NCI-H2081 treated with DMSO at 0.1 percent for 48 hours (cell line): ENCODE data around the gene EPO.
A peak's percentile ranks its signal among the peaks of the same experiment; 100 is the strongest.
"Not testable (repeated sequence)": the region's sequence is repeated elsewhere in the genome, so short reads cannot be mapped to it uniquely, and the experiment has no call there.

Source experiments
- DNase-seq: peaks from one replicate; lab custom pipeline; 2025; lab: John Stamatoyannopoulos, UW

Gene EPO

DNA sequence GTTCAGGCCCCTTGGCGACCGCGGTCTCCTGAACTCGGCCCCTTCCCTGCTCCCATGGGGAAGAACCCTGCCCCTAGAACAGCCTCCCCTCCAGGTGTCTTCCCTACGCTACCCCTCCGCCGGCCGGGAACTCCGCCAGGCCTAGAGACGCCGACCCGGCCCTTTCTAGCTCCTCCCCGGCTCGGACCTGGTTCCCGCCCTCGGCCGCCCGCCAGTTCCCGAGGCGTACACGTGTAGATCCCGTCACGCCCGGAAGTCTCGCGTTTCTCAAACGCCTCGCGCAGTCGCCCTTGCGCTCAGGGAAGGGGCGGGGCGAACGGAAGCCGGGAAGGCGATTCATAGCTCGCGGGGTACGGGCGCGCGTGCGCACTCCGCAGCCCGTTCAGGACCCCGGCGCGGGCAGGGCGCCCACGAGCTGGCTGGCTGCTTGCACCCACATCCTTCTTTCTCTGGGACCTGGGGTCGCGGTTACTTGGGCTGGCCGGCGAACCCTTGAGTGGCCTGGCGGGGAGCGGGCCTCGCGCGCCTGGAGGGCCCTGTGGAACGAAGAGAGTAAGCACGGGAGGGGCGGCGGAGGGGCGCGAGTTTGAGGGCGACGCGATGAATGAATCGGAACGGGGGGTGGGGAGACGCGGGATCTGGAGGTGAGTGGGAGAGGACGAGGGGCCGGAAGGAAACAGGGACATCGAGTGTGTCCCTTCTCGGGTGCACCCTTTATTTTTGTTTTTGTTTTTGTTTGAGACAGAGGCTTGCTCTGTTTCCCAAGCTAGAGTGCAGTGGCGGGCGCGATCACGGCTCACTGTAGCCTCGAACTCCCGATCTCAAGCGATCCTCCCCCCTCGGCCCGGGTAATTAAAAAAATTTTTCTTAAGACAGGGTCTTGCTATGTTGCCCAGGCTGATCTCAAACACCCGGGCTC lies 14.3 kb upstream of the EPO start, which contains the start of gene POP7:
Gene POP7, plus strand, starts transcription at position 369 of the 919 bp plus-strand sequence. CDS start 710 bp downstream, outside the sequence.
- DNase-seq: peak; percentile 93

DNA sequence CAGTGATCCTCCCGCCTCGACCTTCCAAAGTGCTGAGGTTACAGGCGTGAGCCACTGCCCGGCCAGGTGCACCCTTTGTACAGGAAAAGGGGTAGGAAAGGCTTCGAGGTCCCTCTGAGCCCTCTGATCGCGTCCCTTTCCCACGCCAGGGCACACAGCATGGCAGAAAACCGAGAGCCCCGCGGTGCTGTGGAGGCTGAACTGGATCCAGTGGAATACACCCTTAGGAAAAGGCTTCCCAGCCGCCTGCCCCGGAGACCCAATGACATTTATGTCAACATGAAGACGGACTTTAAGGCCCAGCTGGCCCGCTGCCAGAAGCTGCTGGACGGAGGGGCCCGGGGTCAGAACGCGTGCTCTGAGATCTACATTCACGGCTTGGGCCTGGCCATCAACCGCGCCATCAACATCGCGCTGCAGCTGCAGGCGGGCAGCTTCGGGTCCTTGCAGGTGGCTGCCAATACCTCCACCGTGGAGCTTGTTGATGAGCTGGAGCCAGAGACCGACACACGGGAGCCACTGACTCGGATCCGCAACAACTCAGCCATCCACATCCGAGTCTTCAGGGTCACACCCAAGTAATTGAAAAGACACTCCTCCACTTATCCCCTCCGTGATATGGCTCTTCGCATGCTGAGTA lies 13.5 kb upstream of the EPO start:
- DNase-seq: no peak

DNA sequence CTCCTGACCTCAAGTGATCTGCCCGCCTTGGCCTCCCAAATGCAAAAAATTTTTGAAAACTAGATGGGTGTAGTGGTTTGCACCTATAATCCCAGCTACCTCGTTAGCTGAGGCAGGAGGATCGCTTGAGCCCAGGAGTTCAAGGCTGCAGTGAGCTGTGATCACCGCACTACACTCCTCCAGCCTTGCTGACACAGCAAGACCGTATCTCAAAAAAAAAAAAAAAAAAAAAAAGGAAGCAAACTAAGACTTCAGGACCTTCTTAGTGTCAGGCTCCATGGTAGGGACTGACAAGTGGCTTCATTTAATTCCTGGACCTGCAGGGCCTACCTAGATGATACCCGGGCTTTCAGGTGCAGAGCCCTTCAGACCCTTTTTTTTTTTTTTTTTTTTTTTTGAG lies 11.9 kb upstream of the EPO start:
- DNase-seq: no peak

DNA sequence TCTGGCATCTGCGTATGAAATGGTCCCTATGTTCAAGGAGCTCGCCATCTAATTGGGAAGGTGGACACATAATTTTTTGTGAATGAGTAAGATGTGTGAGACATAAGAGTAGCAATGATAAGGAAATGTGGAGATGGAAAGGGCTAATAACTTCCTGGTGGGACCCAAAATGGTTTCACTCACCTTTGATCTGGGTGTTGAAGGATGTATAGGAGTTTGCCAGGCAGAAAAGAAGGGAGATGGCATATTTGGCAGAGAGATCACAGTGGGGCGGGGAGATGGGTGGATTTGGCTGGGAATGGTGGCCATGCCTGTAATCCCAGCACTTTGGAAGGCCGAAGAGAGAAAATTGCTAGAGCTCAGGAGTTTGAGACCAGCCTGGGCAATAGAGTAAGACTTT lies 9.8 kb upstream of the EPO start:
- DNase-seq: no peak

DNA sequence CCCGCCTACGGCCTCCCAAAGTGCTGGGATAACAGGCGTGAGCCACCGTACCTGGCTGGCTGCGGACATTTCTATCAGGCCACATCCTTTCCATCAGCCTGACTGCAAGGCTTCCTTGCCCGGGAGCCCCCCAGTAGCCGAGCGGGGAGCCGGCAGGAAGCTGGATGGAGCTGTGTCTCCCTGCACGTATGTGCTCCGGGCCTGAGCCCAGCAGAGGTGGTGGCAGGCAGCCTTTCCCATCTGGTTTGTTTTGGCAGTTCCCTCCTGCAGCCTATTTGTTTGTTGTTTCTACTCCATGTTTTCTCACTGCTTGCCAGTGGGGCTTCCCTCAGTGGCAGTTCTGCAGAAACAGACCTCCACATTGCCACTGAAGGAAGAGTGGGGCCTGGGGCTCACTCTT lies 8.9 kb upstream of the EPO start:
- no peak for DNase-seq

DNA sequence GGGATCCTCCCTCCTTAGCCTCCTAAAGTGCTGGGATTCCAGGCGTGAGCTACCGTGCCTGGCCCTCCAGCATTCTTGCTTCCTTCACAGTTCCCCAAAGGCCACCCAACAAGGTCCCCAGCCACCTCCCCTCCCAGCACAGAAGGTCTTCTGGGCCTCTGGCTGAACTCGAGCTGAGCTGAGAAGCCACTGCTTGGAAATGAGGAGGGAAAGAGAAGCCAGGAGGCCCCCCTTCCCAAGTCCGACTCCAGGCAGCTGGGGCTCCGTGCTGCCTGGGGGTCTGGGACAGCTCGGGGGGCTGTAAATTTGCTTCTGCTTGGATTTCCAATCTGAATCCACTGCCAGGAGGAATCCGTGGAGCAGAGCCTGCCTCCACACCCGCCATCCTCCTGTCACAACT lies 5.5 kb upstream of the EPO start:
- DNase-seq: no peak

DNA sequence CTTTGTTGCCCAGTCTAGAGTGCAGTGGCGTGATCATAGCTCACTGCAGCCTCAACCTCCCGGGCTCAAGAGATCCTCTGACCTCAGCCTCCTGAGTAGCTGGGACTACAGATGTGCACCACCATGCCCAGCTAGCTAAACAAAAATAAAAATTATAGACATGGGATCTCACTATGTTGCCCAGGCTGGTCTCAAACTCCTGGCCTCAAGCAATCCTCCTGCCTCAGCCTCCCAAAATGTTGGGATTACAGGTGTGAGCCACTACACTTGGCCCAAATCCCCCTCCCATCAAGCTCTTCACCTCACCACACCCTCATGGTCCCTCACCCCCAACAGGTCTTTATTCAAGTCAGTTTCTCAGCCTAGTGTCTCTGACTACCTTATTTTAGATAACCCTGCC lies 3.2 kb upstream of the EPO start:
- not testable (repeated sequence) for DNase-seq

DNA sequence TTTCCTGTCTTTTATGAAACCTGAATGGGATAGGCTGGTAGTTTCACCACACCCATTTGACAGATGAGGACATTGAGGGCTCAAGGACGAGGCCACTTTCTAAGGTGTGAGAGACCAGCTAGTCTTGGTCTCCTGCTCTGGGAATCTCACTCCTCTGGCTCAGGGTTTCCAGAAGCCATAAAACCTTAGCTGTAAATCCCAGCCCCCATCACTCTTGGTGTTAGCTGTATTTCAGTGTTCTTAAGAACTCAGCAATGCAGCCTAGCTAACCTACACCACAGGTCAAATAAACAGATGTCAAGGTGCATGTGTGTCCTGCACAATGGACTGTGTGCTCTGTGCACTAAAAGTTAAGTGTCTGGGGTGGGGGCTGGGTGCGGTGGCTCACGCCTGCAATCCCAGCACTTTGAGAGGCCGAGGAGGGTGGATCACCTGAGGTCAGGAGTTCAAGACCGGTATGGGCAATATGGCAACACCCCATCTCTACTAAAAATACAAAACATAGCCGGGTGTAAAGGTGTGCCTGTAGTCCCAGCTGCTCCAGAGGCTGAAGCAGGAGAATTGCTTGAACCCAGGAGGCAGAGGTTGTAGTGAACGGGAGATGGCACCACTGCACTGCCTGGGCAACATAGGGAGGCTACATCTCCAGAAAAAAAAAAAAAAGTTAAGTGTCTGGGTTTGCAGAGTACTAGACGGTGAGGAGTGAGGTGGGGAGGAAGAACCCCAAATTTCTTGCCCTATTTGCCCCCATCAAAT lies 567 bp upstream of the EPO start:
- no peak for DNase-seq

DNA sequence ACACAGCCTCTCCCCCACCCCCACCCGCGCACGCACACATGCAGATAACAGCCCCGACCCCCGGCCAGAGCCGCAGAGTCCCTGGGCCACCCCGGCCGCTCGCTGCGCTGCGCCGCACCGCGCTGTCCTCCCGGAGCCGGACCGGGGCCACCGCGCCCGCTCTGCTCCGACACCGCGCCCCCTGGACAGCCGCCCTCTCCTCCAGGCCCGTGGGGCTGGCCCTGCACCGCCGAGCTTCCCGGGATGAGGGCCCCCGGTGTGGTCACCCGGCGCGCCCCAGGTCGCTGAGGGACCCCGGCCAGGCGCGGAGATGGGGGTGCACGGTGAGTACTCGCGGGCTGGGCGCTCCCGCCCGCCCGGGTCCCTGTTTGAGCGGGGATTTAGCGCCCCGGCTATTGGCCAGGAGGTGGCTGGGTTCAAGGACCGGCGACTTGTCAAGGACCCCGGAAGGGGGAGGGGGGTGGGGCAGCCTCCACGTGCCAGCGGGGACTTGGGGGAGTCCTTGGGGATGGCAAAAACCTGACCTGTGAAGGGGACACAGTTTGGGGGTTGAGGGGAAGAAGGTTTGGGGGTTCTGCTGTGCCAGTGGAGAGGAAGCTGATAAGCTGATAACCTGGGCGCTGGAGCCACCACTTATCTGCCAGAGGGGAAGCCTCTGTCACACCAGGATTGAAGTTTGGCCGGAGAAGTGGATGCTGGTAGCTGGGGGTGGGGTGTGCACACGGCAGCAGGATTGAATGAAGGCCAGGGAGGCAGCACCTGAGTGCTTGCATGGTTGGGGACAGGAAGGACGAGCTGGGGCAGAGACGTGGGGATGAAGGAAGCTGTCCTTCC lies 620 bp downstream of the EPO start:
- DNase-seq: no peak

DNA sequence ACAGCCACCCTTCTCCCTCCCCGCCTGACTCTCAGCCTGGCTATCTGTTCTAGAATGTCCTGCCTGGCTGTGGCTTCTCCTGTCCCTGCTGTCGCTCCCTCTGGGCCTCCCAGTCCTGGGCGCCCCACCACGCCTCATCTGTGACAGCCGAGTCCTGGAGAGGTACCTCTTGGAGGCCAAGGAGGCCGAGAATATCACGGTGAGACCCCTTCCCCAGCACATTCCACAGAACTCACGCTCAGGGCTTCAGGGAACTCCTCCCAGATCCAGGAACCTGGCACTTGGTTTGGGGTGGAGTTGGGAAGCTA lies 1.2 kb downstream of the EPO start:
- no peak for DNase-seq

DNA sequence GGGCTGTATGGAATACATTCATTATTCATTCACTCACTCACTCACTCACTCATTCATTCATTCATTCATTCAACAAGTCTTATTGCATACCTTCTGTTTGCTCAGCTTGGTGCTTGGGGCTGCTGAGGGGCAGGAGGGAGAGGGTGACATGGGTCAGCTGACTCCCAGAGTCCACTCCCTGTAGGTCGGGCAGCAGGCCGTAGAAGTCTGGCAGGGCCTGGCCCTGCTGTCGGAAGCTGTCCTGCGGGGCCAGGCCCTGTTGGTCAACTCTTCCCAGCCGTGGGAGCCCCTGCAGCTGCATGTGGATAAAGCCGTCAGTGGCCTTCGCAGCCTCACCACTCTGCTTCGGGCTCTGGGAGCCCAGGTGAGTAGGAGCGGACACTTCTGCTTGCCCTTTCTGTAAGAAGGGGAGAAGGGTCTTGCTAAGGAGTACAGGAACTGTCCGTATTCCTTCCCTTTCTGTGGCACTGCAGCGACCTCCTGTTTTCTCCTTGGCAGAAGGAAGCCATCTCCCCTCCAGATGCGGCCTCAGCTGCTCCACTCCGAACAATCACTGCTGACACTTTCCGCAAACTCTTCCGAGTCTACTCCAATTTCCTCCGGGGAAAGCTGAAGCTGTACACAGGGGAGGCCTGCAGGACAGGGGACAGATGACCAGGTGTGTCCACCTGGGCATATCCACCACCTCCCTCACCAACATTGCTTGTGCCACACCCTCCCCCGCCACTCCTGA lies 2.4 kb downstream of the EPO start:
- no peak for DNase-seq

DNA sequence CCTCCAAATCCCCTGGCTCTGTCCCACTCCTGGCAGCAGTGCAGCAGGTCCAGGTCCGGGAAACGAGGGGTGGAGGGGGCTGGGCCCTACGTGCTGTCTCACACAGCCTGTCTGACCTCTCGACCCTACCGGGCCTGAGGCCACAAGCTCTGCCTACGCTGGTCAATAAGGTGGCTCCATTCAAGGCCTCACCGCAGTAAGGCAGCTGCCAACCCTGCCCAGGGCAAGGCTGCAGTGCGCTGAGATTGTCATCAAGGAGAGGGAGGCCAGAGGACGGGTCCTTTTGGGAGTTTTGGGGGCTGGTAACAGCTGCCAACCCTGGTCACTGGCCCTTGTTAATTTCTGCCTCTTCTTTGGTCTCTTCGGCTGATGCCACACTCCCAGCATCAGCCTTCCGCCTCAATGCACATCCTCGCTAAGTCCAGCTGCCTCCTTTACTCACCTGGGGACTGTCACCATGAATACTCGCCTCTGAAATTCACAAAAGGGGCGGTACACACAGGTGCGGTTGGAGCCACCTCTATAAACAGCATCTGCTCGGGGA lies 3.5 kb downstream of the EPO start:
- no peak for DNase-seq

DNA sequence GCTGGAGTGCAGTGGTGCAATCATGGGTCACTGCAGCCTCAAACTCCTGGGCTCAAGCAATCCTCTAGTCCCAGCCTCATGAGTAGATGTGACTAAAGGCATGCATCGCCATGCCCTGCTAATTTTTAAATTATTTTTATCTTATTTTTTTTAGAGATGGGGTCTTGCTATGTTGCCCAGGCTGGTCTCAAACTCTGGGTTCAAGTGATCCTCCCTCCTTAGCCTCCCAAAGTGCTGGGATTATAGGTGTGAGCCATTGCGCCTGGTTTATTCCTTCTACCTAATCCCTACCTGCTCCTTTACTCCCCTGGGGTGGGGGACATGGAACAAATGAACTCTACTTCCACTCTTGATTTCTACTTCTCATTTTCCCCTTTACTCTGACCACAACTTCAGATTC lies 4.1 kb downstream of the EPO start:
- not testable (repeated sequence) for DNase-seq

DNA sequence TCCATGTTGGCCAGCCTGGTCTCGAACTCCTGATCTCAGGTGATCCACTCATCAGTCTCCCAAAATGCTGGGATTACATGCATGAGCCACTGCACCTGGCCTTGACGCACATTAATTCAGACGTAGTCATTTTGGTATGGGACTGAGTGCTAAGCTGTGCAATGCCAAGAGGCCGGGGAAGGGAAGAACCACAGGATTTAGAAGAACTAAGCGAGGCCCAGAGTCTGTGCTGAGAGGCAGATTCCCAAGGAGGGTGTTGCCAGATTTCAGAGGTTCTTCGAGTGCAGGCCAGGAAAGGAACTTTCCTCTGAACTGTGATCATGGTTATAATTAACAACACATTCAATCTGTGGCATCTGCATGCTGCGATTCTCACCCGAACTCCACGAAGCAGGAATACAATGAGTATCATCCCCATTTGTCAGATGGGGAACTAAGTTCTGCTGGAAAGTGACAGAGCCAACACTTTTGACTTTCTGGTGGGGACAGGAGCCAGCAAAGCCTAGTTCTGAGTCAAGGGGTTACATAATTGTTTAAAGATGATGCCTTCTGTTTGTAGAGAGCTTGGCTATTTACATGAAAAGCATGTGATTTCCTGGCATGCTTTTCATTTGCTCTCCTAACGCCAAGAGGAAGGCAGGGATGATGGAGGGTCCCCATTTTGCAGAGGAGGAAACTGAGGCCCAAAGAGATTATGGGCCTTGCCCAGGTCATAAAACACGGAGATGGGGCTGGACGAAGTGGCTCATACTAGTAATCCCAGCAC lies 6.9 kb downstream of the EPO start:
- no peak for DNase-seq

DNA sequence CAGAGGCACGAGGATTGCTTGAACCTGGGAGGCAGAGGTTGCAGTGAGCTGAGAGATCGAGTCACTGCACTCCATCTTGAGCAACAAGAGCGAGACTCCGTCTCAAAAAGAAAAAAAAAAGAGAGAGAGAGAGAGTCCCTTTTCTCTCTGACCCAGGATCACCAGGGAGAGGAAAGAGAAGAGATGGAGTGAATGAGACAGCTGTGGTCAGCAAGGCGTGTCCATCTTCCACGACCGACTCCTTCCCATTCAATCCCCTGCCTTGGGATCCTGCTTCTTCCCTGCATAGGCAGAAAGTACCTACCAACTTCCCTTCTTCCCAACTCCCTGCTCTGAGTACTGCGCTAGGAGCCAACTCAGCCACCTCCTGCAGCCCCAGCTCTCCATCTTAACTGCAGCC lies 7.9 kb downstream of the EPO start:
- no peak for DNase-seq

DNA sequence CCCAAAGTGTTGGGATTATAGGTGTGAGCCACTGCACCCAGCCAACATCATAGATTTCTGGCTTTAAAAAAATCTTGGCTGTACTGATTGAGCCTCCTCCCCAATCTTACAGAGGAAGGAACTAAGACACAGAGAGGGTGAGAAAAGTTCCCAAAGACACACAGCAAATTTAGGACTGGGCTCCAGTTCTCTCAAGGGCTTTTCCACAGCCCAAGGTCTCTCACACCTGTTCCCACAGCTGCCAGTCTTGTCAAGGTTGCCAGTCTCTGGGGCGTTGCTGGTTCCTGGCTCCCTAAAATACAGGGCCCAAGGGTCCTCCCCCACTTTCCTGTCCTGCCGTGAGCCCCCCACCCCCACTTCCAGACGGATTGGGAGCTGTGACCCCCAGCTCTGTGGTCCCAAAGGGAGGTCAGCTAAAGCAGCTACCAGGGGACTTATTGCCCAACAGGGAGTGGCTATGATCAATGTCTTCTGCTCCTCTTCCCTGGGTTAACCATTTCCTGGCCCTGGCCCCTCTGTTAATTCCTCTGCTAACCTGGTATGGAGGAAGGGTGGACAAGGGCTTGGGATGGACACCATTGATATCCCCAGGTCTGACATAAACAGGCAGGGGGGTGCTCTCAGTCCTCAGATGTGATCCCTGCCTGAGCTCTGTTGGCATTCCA lies 10.0 kb downstream of the EPO start:
- DNase-seq: no peak

DNA sequence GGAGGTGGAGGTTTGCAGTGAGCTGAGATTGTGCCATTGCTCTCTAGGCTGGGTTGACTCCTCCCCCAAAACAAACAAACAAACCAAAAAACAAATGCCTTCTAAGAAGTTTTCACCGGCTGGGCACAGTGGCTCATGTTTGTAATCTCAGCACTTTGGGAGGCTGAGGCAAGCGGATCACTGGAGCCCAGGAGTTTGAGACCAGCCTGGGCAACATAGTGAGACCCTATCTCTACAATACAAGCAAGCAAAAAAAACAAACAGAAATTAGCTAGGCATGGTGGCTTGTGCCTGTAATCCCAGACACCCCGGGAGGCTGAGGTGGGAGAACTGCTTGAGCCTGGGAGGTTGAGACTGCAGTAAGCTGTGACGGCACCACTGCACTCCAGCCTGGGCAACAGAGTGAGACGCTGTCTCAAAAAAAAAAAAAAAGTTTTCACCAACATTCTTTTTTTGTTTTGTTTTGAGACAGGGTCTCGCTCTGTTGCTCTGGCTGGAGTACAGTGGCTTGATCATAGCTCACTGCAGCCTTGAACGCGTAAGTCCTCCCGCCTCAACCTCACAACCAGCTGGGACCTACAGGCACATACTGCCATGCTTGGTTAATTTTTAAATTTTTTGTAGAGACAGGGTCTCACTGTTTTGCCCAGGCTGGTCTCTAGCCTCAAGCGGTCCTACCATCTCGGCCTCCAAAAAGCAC lies 11.8 kb downstream of the EPO start:
- no peak for DNase-seq

DNA sequence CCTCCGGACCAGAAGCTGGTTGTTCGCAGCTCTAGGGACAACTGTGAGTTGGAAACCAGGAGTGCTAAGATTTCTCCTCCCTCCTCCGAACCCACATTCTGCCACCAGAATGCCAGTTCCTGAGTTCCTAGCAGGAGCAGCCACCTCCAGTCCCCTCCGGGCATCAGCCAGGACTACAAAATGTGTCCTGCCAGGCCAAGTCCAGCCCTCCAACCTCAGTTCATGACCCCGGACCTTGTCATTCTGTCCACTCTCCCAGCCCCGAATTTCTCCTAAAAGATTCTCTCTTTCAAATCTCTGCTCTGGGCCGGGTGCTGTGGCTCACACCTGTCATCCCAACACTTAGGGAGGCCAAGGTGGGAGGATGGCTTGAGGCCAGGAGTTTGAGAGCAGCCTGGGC lies 15.5 kb downstream of the EPO start:
- no peak for DNase-seq

DNA sequence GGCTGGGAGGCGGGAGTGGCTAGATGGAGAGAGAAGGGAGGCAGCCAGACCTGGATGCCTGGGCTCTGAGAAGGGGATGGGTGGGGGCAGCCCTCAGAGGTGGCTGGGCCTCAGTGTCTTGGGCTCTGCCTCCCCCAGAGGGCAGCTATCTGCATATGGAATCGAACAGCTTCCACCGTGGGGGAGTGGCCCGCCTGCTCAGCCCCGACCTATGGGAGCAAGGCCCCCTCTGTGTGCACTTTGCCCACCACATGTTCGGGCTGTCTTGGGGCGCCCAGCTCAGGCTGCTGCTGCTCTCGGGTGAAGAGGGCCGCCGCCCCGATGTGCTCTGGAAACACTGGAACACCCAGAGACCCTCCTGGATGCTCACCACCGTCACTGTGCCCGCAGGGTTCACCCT lies 16.4 kb downstream of the EPO start:
- DNase-seq: no peak
